Measurements from ENCODE around the gene TPPP3.

Gene TPPP3

DNA sequence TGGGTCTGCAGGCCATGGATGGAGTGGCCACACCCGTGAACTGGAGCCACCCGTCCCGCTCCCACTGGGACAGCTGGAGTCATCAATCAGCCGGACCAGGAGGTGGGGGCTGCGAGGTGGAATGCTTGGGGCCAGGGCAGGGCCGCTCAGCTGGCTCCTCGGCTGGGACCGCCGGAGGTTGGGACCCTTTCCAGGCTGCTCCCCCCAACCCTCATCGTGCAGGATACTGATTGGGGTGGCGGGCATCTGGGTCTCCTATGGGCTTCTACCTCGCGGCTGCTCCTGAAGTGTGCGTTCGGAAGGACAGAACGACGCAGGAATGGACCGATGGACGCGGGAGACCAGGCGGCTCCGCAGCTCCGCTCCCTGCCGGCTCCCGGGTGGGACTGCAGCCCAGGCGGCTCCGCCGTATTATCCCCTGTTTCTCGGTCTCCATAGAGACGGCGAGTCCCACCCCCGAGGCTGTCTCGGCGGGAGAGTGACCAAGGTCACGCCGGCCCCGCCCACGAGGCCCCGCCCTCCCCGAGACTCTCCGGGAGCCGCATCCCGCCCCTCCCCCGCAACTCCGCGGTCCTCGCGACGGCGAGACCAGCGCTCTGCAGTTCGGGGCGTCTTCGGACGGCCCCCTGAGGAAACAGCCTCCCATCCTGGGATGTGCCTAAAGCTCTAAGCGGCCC, at the start of gene TPPP3:
TPPP3 (minus strand) TSS at position 388 of the 677 bp plus-strand sequence. CDS start 2,387 bp downstream, outside the sequence.
- no peak within 1 kb of the TSS for H3K4me3 ChIP-seq (ENCODE audit: low read depth, low read length)
- TF ChIP-seq, protein P1, sequence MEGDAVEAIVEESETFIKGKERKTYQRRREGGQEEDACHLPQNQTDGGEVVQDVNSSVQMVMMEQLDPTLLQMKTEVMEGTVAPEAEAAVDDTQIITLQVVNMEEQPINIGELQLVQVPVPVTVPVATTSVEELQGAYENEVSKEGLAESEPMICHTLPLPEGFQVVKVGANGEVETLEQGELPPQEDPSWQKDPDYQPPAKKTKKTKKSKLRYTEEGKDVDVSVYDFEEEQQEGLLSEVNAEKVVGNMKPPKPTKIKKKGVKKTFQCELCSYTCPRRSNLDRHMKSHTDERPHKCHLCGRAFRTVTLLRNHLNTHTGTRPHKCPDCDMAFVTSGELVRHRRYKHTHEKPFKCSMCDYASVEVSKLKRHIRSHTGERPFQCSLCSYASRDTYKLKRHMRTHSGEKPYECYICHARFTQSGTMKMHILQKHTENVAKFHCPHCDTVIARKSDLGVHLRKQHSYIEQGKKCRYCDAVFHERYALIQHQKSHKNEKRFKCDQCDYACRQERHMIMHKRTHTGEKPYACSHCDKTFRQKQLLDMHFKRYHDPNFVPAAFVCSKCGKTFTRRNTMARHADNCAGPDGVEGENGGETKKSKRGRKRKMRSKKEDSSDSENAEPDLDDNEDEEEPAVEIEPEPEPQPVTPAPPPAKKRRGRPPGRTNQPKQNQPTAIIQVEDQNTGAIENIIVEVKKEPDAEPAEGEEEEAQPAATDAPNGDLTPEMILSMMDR (IDR thresholded peaks at IDR 0.05; ENCODE audit: control insufficient read depth, extremely low read depth, insufficient read depth): no peak
- no peak for DNase-seq (ENCODE audit: low read depth)

DNA sequence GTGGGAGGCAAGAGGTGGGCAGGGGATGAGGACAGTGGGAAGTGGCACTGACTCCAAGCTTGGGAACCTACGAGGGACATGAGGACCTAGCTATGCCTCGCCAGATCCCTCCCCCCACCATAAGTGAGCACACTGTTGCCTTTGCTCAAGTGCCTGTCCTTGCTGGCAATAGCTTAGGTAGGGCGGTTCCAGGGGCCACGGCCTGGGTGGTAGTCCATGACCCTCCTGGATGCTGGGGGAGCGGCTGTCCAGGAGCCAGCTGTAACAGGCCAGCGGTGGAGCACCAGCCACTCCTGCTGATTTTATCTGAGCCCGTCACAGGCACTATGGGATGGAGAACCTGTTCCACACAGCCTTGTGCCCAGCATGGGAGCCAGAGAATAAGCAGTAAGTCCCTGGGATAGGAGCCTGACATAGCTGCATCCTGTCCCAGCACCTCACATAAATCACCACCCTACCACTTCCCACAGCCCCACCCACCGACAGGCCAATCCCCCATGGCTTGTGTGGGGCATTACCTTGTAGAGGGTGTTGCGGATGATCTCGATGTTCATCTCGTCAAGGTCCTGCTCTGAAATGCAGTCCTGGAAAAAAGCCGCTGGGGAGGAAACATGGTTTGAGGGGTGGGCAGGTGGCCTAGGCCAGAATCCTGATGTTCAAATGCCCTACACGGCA, 49.4 kb upstream of the TPPP3 start:
- no peak for DNase-seq (ENCODE audit: low read depth)
- TF ChIP-seq, protein P1 (IDR thresholded peaks at IDR 0.05; ENCODE audit: control insufficient read depth, extremely low read depth, insufficient read depth): no peak

GRCh38 chr16:67441907-67442306, 48.6 kb upstream of the TPPP3 start:
- TF ChIP-seq, protein P1 (IDR thresholded peaks at IDR 0.05; ENCODE audit: control insufficient read depth, extremely low read depth, insufficient read depth): no peak
- H3K4me3 ChIP-seq (ENCODE audit: low read depth, low read length): no peak overlapping the region
- no peak for DNase-seq (ENCODE audit: low read depth)

More for the DNA sequence above, 49.4 kb upstream of the TPPP3 start:
- H3K4me3 ChIP-seq (ENCODE audit: low read depth, low read length): no peak overlapping the region

DNA sequence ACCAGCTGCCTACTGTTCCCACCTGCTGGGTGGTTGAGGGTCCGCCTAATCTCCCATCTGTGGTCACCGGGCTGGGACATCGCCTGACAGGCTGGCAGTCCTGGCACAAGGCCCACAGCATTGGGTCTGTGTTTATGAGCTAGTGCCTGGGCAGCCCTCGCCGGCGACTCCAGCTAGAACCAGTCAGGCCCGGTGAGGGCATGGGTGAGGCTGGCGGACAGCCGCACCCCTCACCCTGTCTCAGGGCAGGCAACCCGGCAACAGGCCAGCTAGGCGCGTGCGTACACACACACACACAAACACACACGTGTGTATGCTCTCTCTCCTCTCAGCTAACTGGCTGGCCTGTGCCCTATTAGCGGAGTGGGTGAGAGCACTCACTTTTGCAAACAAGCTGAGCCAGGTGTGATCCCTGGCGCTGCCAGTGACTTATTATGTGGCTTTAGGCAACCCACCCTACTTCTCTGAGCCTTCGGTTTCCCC, 48.0 kb upstream of the TPPP3 start:
- H3K4me3 ChIP-seq (ENCODE audit: low read depth, low read length): no peak overlapping the region
- TF ChIP-seq, protein P1 (IDR thresholded peaks at IDR 0.05; ENCODE audit: control insufficient read depth, extremely low read depth, insufficient read depth): no peak
- DNase-seq (ENCODE audit: low read depth): peak; percentile 96

- TF ChIP-seq, protein P1 (IDR thresholded peaks at IDR 0.05; ENCODE audit: control insufficient read depth, extremely low read depth, insufficient read depth): no peak
- H3K4me3 ChIP-seq (ENCODE audit: low read depth, low read length): no peak overlapping the region
Observed at GRCh38 chr16:67438824-67439393, 45.6 kb upstream of the TPPP3 start.

DNA sequence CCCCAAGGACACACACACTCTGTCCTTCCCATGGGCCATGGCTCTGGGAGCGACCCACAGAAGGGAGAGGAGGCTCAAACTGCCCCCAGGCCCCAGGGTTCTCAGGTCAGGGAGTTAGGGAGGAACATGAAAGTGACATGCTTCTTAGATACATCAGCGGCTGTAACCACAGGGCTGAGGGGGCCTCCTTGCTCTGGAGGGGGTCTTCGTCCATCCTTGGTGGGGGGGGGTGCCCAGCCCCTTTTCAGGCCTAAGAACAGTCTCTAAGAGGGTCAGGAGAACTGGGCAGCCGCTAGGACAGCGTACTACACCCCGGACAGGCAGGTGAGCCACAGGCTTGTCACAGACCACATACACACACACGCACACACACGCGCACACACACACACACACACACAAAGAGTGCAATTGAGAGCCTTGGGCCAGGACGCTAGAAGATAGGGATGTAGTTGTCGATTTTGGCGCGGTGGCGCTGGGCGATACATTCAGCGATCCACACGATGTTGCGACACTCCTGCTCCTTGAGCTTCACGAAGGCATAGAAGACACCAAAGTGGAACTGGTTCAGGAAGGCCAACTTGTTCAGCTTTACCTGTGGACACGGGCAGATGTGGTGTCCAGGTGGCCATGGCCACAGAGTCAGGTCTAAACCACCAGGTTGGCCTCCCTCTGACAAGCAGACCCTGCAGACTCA, 44.9 kb upstream of the TPPP3 start:
- TF ChIP-seq, protein P1 (IDR thresholded peaks at IDR 0.05; ENCODE audit: control insufficient read depth, extremely low read depth, insufficient read depth): no peak
- no peak for DNase-seq (ENCODE audit: low read depth)
- no peak overlapping the region for H3K4me3 ChIP-seq (ENCODE audit: low read depth, low read length)

More at GRCh38 chr16:67438824-67439393, 45.6 kb upstream of the TPPP3 start:
- no peak for DNase-seq (ENCODE audit: low read depth)

Measured in LNCaP clone FGC (cell line).